Astrocyte (in vitro differentiated cells and primary cell): ENCODE data around the gene ZFHX3. TPM values are rescaled to one million over a fixed set of nuclear protein-coding genes. Genes with fewer than 3 reads are reported as not detected.

Experiments
- DNase-seq: peaks from one replicate; pipeline ENCODE4 v3.0.0-alpha.2; 2010; ENCODE audit warnings: low read depth
- FAIRE-seq: peaks from 2 replicates; lab custom pipeline; 2011; peaks lifted over from hg19 to GRCh38; lab: Jason Lieb, UNC
- H2AFZ ChIP-seq: 2 replicates; pipeline ENCODE4 v1.6.0; 2012; ENCODE audit warnings: low read depth, low read length, inconsistent platforms
- H3K27ac ChIP-seq: 2 replicates; pipeline ENCODE4 v1.5.1; 2011; ENCODE audit warnings: low read depth, low read length, inconsistent platforms
- H3K27me3 ChIP-seq: 2 replicates; pipeline ENCODE4 v1.6.0; 2011; ENCODE audit warnings: low read length, inconsistent platforms; ENCODE audit not compliant: insufficient read depth
- H3K36me3 ChIP-seq: 2 replicates; pipeline ENCODE4 v1.5.1; 2011; ENCODE audit warnings: low read length, inconsistent platforms; ENCODE audit not compliant: insufficient read depth
- H3K4me1 ChIP-seq: 2 replicates; pipeline ENCODE4 v1.5.1; 2011; ENCODE audit warnings: low read length, inconsistent platforms; ENCODE audit not compliant: insufficient read depth
- H3K4me2 ChIP-seq: 2 replicates; pipeline ENCODE4 v1.6.0; 2012; ENCODE audit warnings: low read length, inconsistent platforms
- H3K4me3 ChIP-seq: 2 replicates; pipeline ENCODE4 v1.5.1; 2011; ENCODE audit warnings: low read depth, mild to moderate bottlenecking, low read length, inconsistent platforms; ENCODE audit not compliant: insufficient read depth
- H3K79me2 ChIP-seq: 2 replicates; pipeline ENCODE4 v1.6.0; 2012; ENCODE audit warnings: mild to moderate bottlenecking, low read length, inconsistent platforms; ENCODE audit not compliant: insufficient read depth
- H3K9ac ChIP-seq: 2 replicates; pipeline ENCODE4 v1.6.0; 2012; ENCODE audit warnings: mild to moderate bottlenecking, low read length, inconsistent platforms
- H3K9me3 ChIP-seq: 2 replicates; pipeline ENCODE4 v1.5.1; 2012; ENCODE audit warnings: low read depth, mild to moderate bottlenecking, low read length, inconsistent platforms; ENCODE audit not compliant: insufficient read depth
- H4K20me1 ChIP-seq: 2 replicates; pipeline ENCODE4 v1.6.0; 2012; ENCODE audit warnings: low read length, inconsistent platforms; ENCODE audit not compliant: insufficient read depth
- H3K27ac Mint-ChIP-seq: one replicate; pipeline ENCODE4 v1.8.0; 2021; ENCODE audit warnings: mild to moderate bottlenecking, mixed read lengths; ENCODE audit not compliant: unreplicated experiment
- H3K27me3 Mint-ChIP-seq: one replicate; pipeline ENCODE4 v1.8.0; 2021; ENCODE audit warnings: low read depth, mixed read lengths; ENCODE audit not compliant: unreplicated experiment
- H3K36me3 Mint-ChIP-seq: one replicate; pipeline ENCODE4 v1.8.0; 2021; ENCODE audit warnings: low read depth, mixed read lengths; ENCODE audit not compliant: unreplicated experiment
- H3K4me1 Mint-ChIP-seq: one replicate; pipeline ENCODE4 v1.8.0; 2021; ENCODE audit warnings: low read depth, mixed read lengths; ENCODE audit not compliant: unreplicated experiment
- H3K4me3 Mint-ChIP-seq: one replicate; pipeline ENCODE4 v1.8.0; 2021; ENCODE audit warnings: mild to moderate bottlenecking, moderate library complexity, mixed read lengths; ENCODE audit not compliant: unreplicated experiment
- H3K9me3 Mint-ChIP-seq: one replicate; pipeline ENCODE4 v1.8.0; 2021; ENCODE audit warnings: mild to moderate bottlenecking, mixed read lengths; ENCODE audit not compliant: unreplicated experiment
- CTCF ChIP-seq: IDR thresholded peaks from 2 replicates; pipeline ENCODE4 v1.5.1; 2011; ENCODE audit warnings: low read depth, mild to moderate bottlenecking, inconsistent platforms, low read length, moderate library complexity; ENCODE audit not compliant: insufficient read depth
- EZH2 ChIP-seq: IDR thresholded peaks from 2 replicates; pipeline ENCODE4 v1.6.1; 2012; ENCODE audit warnings: mild to moderate bottlenecking, low read length, inconsistent platforms; ENCODE audit not compliant: insufficient read depth
- total RNA-seq: library from RNA; stranded (reverse); gene quantifications from 2 replicates; pipeline ENCODE4 v1.2.1, GENCODE V29; 2021

Gene ZFHX3
- total RNA-seq, 1 donor from 2014 or later: 19.7 TPM

- Histone ChIP-seq H3K9ac (no peak overlapping the region), H3K4me2 (peak overlapping the region; percentile 31), H3K27ac (no peak overlapping the region), H3K36me3 (no peaks in the 10 kb centered on the region), H4K20me1 (peaks cover 91% of the 10 kb centered on the region), H3K4me1 (peaks cover 29% of the 10 kb centered on the region), H2AFZ (no peak overlapping the region), H3K9me3 (no peaks in the 10 kb centered on the region), H3K4me3 (no peak overlapping the region), H3K27me3 (no peaks in the 10 kb centered on the region), H3K79me2 (peaks cover 96% of the 10 kb centered on the region)
- H3K27ac Mint-ChIP-seq: no peak overlapping the region
- no peak for DNase-seq
- peaks cover 53% of the 10 kb centered on the region for H3K4me1 Mint-ChIP-seq
- FAIRE-seq: no peak
- TF ChIP-seq CTCF (no peak), EZH2 (no peak)
- H3K9me3 Mint-ChIP-seq: no peaks in the 10 kb centered on the region
- H3K27me3 Mint-ChIP-seq: peaks cover 28% of the 10 kb centered on the region
- H3K36me3 Mint-ChIP-seq: peaks cover 6% of the 10 kb centered on the region
- H3K4me3 Mint-ChIP-seq: no peak overlapping the region
Observed at GRCh38 chr16:73033271-73033998, 14.5 kb downstream of the ZFHX3 start.

- Mint-ChIP-seq H3K9me3 (no peaks in the 10 kb centered on the region), H3K4me1 (peaks cover 48% of the 10 kb centered on the region), H3K4me3 (peak overlapping the region; percentile 62), H3K36me3 (peaks cover 8% of the 10 kb centered on the region), H3K27me3 (peaks cover 29% of the 10 kb centered on the region), H3K27ac (no peak overlapping the region)
- H4K20me1 ChIP-seq: peaks cover 91% of the 10 kb centered on the region
- H3K27me3 ChIP-seq: no peaks in the 10 kb centered on the region
- FAIRE-seq (no peak), DNase-seq (no peak)
- no peak overlapping the region for H3K9ac ChIP-seq
- no peak for TF ChIP-seq EZH2
- no peak for TF ChIP-seq CTCF
- H3K9me3 ChIP-seq: no peaks in the 10 kb centered on the region
- no peaks in the 10 kb centered on the region for H3K36me3 ChIP-seq
- no peak overlapping the region for H3K4me3 ChIP-seq
- peaks cover 96% of the 10 kb centered on the region for H3K79me2 ChIP-seq
- H2AFZ ChIP-seq: no peak overlapping the region
- no peak overlapping the region for H3K27ac ChIP-seq
- H3K4me2 ChIP-seq: no peak overlapping the region
- H3K4me1 ChIP-seq: peaks cover 29% of the 10 kb centered on the region
Observed at GRCh38 chr16:73032541-73033270, 15.2 kb downstream of the ZFHX3 start.
